ENCODE measurements around the gene SMCO4. TPM values are rescaled to one million over a fixed set of nuclear protein-coding genes. Genes with fewer than 3 reads are reported as not detected.

The SMCO4 gene
- total and polyA plus RNA-seq, 2 experiments from 2014 or later, result 42.2 to 49.0 TPM

- no peak overlapping the region for H3K27ac Mint-ChIP-seq
- no peaks in the 10 kb centered on the region for H3K79me2 ChIP-seq (replicated peaks; ENCODE audit: insufficient read depth)
Measured at GRCh38 chr11:93567401-93567895, 24.3 kb upstream of the SMCO4 start.

More at GRCh38 chr11:93567401-93567895, 24.3 kb upstream of the SMCO4 start:
- no peak for TF ChIP-seq CREB1 (CRISPR knock-in tag; IDR thresholded peaks at IDR 0.05; ENCODE audit: low read depth)
- no peak for TF ChIP-seq ETS1 (IDR thresholded peaks at IDR 0.05)
- TF ChIP-seq POLR2AphosphoS5 (IDR thresholded peaks at IDR 0.05; ENCODE audit: low read depth), result no peak
- no peak for TF ChIP-seq NANOG (IDR thresholded peaks at IDR 0.05; ENCODE audit: borderline replicate concordance)
- no peak for TF ChIP-seq STAT1 (IDR thresholded peaks at IDR 0.05; ENCODE audit: unreplicated experiment)
- no peak for TF ChIP-seq REST (IDR thresholded peaks at IDR 0.05; ENCODE audit: unreplicated experiment)
- no peak for TF ChIP-seq ZNF331 (CRISPR knock-in tag; IDR thresholded peaks at IDR 0.05; ENCODE audit: low read depth)
- no peak for TF ChIP-seq EZH2 (IDR thresholded peaks at IDR 0.05; ENCODE audit: low read depth, unreplicated experiment)
- no peak for TF ChIP-seq CTCF (conservative IDR thresholded peaks at IDR 0.05; ENCODE audit: low read depth in 2 of 2)
- no peak for TF ChIP-seq ZNF462 (CRISPR knock-in tag; IDR thresholded peaks at IDR 0.05)
- TF ChIP-seq ZNF114 (CRISPR knock-in tag; IDR thresholded peaks at IDR 0.05), result no peak
- no peak for TF ChIP-seq JUNB (IDR thresholded peaks at IDR 0.05; ENCODE audit: unreplicated experiment)
- no peaks in the 10 kb centered on the region for H3K36me3 Mint-ChIP-seq (ENCODE audit: low read depth)
- no peaks in the 10 kb centered on the region for H4K20me1 ChIP-seq (replicated peaks; ENCODE audit: insufficient read depth)
- no peak overlapping the region for H3K4me2 ChIP-seq
- H3K36me3 ChIP-seq (ENCODE audit: insufficient read depth), result no peaks in the 10 kb centered on the region
- H3K9me3 Mint-ChIP-seq, result no peaks in the 10 kb centered on the region
- H3K4me1 Mint-ChIP-seq, result peaks cover 7% of the 10 kb centered on the region; the same call in 2 of the 3 replicates
- no peak for DNase-seq (ENCODE audit: low spot score)
- H3K4me1 ChIP-seq (ENCODE audit: insufficient read depth), result no peaks in the 10 kb centered on the region
- no peaks in the 10 kb centered on the region for H3K9me2 ChIP-seq (ENCODE audit: insufficient read depth)
- no peak for ATAC-seq
- H3K27ac ChIP-seq (ENCODE audit: low read depth), result no peak overlapping the region
- H2AFZ ChIP-seq, result peak overlapping the region; percentile 84
- no peaks in the 10 kb centered on the region for H3K27me3 Mint-ChIP-seq (ENCODE audit: insufficient read depth, low read depth, poor library complexity)
- H3K4me3 ChIP-seq, result no peak overlapping the region
- H3K4me3 Mint-ChIP-seq, result no peak overlapping the region
- no peaks in the 10 kb centered on the region for H3K27me3 ChIP-seq (ENCODE audit: insufficient read depth)
- H3F3A ChIP-seq (replicated peaks; ENCODE audit: low read depth), result no peaks in the 10 kb centered on the region

Measured in GM23338 (cell line).